HG03045 (cell line): ENCODE measurements around the gene DIPK1B.
"Not testable (repeated sequence)": the region's sequence is repeated elsewhere in the genome, so short reads cannot be mapped to it uniquely, and the experiment has no call there.

Experiments used
- ATAC-seq: cut with Tn5 transposase; IDR thresholded peaks from one replicate; pipeline ENCODE4 v1.9.1; 2021; ENCODE audit warnings: mild to moderate bottlenecking, moderate library complexity; ENCODE audit not compliant: unreplicated experiment

DIPK1B gene

GRCh38 chr9:136697821-136698526 is 14.4 kb upstream of the DIPK1B start:
- ATAC-seq: no peak

- no peak for ATAC-seq
These were observed 13.6 kb upstream of the DIPK1B start for GRCh38 chr9:136698635-136699246.

GRCh38 chr9:136700304-136700703 is 12.1 kb upstream of the DIPK1B start:
- ATAC-seq: no peak

GRCh38 chr9:136700959-136701667 is 11.3 kb upstream of the DIPK1B start:
- peak; percentile 56 for ATAC-seq

GRCh38 chr9:136701668-136702053 is 10.7 kb upstream of the DIPK1B start:
- no peak for ATAC-seq

GRCh38 chr9:136703276-136703860 is 9.0 kb upstream of the DIPK1B start:
- no peak for ATAC-seq

- ATAC-seq: not testable (repeated sequence)
These were observed 7.6 kb upstream of the DIPK1B start for GRCh38 chr9:136704741-136705140.

- ATAC-seq: no peak
These were observed 6.8 kb upstream of the DIPK1B start for GRCh38 chr9:136705564-136705963.

GRCh38 chr9:136707011-136707410 is 5.4 kb upstream of the DIPK1B start:
- ATAC-seq: no peak

GRCh38 chr9:136707849-136708517 is 4.4 kb upstream of the DIPK1B start:
- ATAC-seq: no peak

- no peak for ATAC-seq
These were observed 2.8 kb upstream of the DIPK1B start for GRCh38 chr9:136709454-136710109.

GRCh38 chr9:136710543-136710942 is 1.8 kb upstream of the DIPK1B start:
- ATAC-seq: no peak

GRCh38 chr9:136711219-136711648 is 1.1 kb upstream of the DIPK1B start:
- not testable (repeated sequence) for ATAC-seq

- ATAC-seq: no peak
These were observed 545 bp downstream of the DIPK1B start for GRCh38 chr9:136712690-136713544.

GRCh38 chr9:136713550-136713949 is 1.2 kb downstream of the DIPK1B start:
- ATAC-seq: no peak

GRCh38 chr9:136714096-136714892 is 1.9 kb downstream of the DIPK1B start:
- ATAC-seq: no peak

- no peak for ATAC-seq
These were observed 2.5 kb downstream of the DIPK1B start for GRCh38 chr9:136714893-136715274.

- ATAC-seq: no peak
These were observed 5.0 kb downstream of the DIPK1B start for GRCh38 chr9:136717399-136717798.
